HG03439 (cell line): ENCODE data around the gene ATP9B.

ENCODE experiments used
- ATAC-seq: cut with Tn5 transposase; IDR thresholded peaks from one replicate; pipeline ENCODE4 v1.9.1; 2021; ENCODE audit warnings: mild to moderate bottlenecking, moderate library complexity; ENCODE audit not compliant: unreplicated experiment

Gene ATP9B

DNA sequence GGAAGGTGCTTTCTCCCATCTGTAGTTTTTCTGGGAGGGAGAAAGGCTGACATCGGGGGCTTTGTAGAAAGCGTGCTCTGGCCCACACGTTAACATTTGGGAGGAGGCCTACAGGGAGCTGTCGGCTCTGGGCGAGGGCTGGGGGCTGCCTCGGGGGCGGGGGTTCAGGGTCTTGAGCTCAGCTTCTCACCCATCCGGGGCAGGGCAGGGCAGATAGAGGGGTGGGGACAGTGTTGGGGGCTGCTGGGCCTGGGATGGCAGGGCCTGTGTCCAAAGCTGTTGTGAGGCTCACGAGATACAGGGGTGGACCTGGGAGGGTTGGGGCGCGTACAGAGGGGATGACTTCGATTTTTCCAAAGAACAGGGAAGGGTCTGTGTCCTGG is 353.6 kb downstream of the ATP9B start:
- ATAC-seq: no peak

DNA sequence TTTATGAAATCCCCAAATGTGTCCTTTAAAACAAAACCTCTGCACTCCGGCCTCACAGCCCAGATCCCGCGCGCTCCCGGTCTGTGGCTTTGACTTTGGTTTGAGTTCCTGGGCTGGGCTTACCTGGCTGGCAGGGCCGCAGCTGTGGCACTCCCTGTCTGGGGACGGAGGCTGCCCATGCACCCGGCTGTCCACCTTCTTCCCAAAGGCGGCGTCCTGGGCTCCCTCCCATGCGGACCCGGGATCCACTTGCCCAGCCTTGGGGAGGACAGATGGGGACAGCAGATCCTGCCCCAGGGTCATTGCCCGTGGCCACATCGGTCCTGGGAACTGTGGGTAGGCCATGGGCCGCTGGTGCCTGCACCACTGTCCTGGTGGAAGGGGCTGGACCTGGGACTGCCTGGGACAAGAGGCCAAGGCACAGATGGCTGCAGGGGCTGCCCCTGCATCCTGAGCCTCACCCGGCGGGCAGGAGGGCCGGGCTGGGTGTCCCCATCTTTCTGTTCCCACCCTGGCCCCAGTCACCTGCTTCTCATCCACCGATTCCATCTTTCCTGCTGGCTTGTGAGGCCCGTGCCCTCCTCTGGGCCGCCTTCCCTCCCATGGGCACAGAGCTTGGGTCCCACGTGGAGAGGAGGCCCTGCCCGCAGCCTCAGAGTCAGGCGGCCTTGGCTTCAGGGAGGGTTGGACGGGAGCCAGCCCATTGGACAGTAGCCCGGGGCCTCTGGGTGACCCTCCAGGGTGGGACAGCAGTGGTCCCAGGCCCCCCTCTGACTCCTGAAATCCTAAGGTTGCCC is 354.2 kb downstream of the ATP9B start:
- ATAC-seq: no peak

DNA sequence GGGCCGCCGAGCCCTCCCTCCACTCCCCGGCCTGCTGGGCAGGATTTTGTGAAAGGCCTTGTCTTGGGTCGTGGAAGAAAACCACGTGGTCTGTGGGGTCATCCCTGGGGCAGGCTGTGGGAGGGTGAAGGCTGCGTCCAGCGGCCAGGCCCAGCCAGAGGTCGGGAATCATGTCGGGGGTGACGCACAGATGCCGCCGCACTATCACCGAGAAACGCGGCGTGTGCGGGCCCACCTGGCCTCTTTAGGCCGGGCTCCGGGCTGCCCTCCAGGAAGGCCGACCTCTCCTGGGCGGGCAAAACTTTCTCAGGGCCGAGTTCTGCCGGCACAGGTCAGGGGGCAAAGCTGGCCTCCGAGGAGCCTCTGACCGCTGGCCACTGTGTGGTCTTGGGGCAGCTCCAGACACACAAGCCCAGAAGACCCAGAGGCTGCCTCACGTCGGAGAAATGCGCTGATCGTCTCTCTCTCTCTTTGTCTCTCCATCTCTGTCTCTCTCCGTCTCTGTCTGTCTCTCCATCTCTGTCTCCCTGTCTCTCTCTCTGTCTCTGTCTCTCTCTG is 354.9 kb downstream of the ATP9B start:
- no peak for ATAC-seq

DNA sequence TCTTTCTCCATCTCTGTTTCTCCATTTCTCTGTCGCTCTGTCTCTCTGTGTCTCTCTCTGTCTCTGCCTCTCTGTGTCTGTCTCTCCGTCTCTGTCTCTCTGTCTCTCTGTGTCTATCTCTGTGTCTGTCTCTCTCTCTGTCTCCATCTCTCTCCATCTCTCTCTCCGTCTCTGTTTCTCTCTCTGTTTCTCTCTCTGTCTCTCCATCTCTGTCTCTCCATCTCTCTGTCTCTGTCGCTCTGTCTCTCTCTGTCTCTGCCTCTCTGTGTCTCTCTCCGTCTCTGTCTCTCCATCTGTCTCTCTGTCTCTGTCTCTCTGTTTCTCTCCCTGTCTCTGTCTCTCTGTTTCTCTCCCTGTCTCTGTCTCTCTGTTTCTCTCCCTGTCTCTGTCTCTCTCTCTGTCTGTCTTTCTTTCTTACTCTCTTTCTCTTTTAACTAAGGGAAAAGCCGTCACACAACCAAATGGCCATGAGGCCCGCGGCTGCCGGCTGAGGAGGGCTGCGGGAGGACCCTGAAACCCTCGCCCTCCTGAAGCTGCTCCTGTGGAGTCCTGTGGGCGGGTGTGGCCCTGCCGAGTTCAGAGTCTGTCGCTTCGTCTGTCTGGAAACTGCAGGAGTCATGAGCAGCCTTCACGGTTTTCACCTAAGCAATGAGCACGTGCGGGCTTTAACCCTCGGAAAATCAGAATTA is 355.8 kb downstream of the ATP9B start:
- no peak for ATAC-seq

DNA sequence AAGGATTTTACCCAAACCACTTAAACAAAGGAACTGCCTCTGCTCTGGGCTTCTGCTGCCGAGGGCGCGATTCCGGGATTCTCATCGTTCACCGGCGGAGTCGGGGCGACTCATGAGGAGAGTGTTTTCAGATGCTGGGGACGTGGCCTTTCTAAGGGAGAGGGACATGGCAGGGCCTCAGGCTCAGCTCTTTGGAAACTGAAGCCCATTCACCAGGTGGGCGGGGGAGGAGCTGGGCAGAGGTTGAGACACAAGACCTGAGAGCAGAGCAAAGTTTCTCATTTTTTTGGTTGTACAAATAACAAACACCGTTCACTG is 356.3 kb downstream of the ATP9B start:
- ATAC-seq: no peak

DNA sequence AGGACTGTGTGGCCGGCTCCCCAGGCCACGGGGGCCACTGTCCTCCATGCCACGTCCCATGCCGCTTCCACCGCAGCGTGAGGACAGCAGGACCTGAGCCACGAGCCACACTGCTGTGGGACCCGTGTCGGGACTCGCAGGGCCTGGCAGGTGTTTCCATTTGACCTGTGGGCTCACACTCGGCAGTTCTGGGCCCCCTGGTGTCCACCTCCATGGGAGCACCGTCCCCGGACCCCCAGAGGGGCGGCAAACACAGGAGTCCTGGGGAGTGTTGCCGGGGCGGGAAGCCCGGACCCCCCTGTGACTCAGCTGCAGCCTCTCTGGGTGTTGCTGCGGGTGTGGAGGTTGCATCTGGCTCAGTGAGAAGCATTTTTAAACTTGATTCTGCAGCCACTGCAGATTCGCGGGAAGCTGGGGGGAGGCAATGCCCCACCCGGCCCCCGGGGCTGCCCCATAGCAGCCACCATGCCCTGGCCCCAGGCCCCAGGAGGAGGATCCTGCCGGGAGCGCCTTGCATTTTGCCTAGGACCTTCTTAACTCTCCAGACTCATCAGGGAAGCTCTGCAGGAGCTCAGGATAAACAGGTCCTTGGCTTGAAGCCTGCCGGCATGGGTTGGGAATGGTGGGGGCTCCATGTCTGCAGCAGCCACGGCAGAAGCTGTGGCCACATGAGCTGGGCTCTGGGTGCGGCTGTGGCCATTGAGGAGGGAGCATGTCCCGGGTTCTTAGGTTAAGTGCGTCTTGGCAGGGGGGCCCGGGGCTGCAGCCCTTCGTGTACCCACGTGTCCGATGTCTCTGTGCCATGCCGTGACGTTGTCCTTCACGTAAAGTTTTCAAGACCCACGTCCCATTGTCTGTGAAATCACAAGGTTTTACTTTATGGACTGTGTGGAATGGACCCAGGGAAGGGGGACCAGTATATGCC is 357.4 kb downstream of the ATP9B start:
- ATAC-seq: no peak

DNA sequence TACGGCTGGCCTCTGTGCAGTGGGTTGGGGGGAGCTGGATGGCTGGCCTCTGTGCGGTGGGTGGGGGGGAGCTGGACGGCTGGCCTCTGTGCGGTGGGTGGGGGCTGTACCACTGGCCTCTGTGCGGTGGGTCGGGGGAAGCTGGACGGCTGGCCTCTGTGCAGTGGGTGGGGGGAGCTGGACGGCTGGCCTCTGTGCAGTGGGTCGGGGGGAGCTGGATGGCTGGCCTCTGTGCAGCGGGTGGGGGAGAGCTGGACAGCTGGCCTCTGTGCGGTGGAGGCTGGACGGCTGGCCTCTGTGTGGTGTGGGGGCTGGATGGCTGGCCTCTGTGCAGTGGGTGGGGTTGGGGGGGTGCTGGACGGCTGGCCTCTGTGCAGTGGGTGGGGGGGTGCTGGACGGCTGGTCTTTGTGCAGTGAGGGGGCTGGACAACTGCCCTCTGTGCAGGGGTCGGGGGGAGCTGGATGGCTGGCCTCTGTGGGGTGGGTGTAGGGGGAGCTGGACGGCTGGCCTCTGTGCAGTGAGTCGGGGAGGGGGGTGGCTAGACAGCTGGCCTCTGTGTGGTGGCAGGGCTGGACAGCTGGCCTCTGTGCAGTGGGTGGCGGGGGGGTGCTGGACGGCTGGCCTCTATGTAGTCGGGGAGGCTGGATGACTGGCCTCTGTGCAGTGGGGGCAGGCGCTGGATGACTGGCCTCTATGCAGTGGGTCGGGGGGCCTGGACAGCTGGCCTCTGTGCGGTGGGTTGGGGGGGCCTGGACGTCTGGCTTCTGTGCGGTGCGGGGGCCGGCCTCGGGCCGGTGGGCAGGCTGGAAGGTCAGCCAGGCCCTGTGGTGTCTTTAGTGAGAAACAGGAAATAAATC is 358.4 kb downstream of the ATP9B start:
- ATAC-seq: no peak
